ENCODE measurements around the gene TCFL5.

GRCh38 chr20:62829231-62830230 is 32.1 kb downstream of the TCFL5 start:
- TF ChIP-seq CTCF (IDR thresholded peaks at IDR 0.05): no peak
- no peak for TF ChIP-seq ZFX (IDR thresholded peaks at IDR 0.05; ENCODE audit: borderline replicate concordance)
